Gastrocnemius medialis (tissue), 4 donors: ENCODE results near the gene TFEB. TPM values are rescaled to one million over a fixed set of nuclear protein-coding genes. Genes with fewer than 3 reads are reported as not detected.
A peak's percentile ranks its signal among the peaks of the same experiment; 100 is the strongest.

ENCODE experiments used
- ATAC-seq, 2 donors: fragments of 150-250 bp; one replicate each; pipeline ENCODE4 v1.9.1; 2016
- DNase-seq, 2 donors: peaks; one replicate each; pipeline ENCODE4 v3.0.0-alpha.2; 2019
- H3K27ac ChIP-seq, 4 donors: fragments of 200-600 bp; sonication (generic); 1 replicate in 1 of 4; 2 replicates in 3 of 4; pipeline ENCODE4 v1.5.1; 2016 to 2018; ENCODE audit warnings: mild to moderate bottlenecking in 2 of 4, moderate library complexity in 1 of 4
- H3K27me3 ChIP-seq, 3 donors: fragments of 200-600 bp; sonication (generic) in 2 of 3; 1 replicate in 1 of 3; 2 replicates in 2 of 3; pipeline versions ENCODE4 v1.5.1 to v1.6.0; 2016 to 2019; ENCODE audit warnings: mild to moderate bottlenecking in 1 of 3, moderate library complexity in 1 of 3
- H3K36me3 ChIP-seq, 2 donors: fragments of 200-600 bp; sonication (generic) in 1 of 2; one replicate each; pipeline ENCODE4 v1.5.1; 2017 to 2018
- H3K4me1 ChIP-seq, 2 donors: fragments of 200-600 bp; sonication (generic) in 1 of 2; one replicate each; pipeline ENCODE4 v1.5.1; 2016 to 2017; ENCODE audit warnings: mild to moderate bottlenecking in 2 of 2
- H3K4me3 ChIP-seq, 4 donors: fragments of 200-600 bp; sonication (generic) in 3 of 4; 1 replicate in 1 of 4; 2 replicates in 3 of 4; pipeline ENCODE4 v1.5.1; 2016 to 2019; ENCODE audit warnings: mild to moderate bottlenecking in 2 of 4
- H3K9me3 ChIP-seq, 3 donors: fragments of 200-600 bp; sonication (generic) in 2 of 3; 1 replicate in 1 of 3; 2 replicates in 2 of 3; pipeline ENCODE4 v1.5.1; 2016 to 2019
- POLR2A ChIP-seq, 2 donors: fragments of 450-650 bp; IDR thresholded peaks; one replicate each; pipeline ENCODE4 v1.6.1; 2017; ENCODE audit warnings: antibody characterized with exemption in 2 of 2, mild to moderate bottlenecking in 2 of 2, moderate library complexity in 2 of 2
- in situ Hi-C, 4 donors: fragments of 200-750 bp; cut with MboI; loops; one replicate each; pipeline versions ENCODE4 v1.15.0 to v1.8.0; 2017; ENCODE audit warnings: low sequenced_read_pairs in 4 of 4
- intact Hi-C: fragments of 100-400 bp; cut with DNase I; formaldehyde crosslinking; loops from one replicate; pipeline ENCODE4 v1.15.1; 2023; ENCODE audit warnings: low total_unique reads
- total RNA-seq, 4 donors: library from RNA; depleted of rRNA; stranded (reverse); fragments of >200 nt; gene quantifications; one replicate each; pipeline versions ENCODE4 v1.1.0 to v1.2.3, GENCODE V29; 2016
- TF ChIP-seq, protein P1 (sequence below), 5 experiments: fragments of 450-650 bp in 3 of 5; fragments of 200-600 bp in 2 of 5; sonication (generic) in 2 of 5; IDR thresholded peaks in 4 of 5; conservative IDR thresholded peaks in 1 of 5; 1 replicate in 4 of 5; 2 replicates in 1 of 5; pipeline ENCODE4 v1.5.1; 2016 to 2019; ENCODE audit warnings: antibody characterized with exemption in 5 of 5, mild to moderate bottlenecking in 3 of 5, moderate library complexity in 3 of 5

TFEB gene
- total RNA-seq, 4 donors from 2014 or later, result 82.8 to 121 (median 93.3) TPM

DNA sequence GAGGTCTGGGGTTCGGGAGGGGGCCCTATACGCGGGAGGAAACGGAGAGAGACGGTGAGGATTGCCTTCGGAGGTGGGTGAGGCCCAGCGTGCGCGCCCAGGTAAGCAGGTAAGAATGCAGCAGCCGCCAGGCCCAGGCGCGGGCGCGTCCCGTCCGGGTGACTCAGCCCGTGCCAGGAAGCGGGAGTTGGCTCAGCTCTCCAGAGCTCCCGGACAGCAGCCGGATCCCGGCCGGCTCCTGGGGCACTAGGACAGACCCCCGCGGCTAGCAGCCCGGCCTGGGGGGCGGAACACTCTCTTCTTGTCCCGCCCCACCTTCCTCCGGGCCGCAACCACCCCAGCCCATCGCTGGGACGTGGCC is 98.6 kb downstream of the TFEB start:
- Histone ChIP-seq H3K4me3 (peak overlapping the region in 2 of 4 donors; percentile 17 to 45), H3K4me1 (peaks cover 6 to 19% of the 10 kb centered on the region in 2 donors), H3K27me3 (peaks cover 30 to 47% (median 36%) of the 10 kb centered on the region in 3 donors), H3K9me3 (no peaks in the 10 kb centered on the region), H3K27ac (no peak overlapping the region), H3K36me3 (no peaks in the 10 kb centered on the region)
- in situ Hi-C loops, result no loop called here
- TF ChIP-seq POLR2A (IDR thresholded peaks at IDR 0.05), result no peak
- TF ChIP-seq, protein P1, sequence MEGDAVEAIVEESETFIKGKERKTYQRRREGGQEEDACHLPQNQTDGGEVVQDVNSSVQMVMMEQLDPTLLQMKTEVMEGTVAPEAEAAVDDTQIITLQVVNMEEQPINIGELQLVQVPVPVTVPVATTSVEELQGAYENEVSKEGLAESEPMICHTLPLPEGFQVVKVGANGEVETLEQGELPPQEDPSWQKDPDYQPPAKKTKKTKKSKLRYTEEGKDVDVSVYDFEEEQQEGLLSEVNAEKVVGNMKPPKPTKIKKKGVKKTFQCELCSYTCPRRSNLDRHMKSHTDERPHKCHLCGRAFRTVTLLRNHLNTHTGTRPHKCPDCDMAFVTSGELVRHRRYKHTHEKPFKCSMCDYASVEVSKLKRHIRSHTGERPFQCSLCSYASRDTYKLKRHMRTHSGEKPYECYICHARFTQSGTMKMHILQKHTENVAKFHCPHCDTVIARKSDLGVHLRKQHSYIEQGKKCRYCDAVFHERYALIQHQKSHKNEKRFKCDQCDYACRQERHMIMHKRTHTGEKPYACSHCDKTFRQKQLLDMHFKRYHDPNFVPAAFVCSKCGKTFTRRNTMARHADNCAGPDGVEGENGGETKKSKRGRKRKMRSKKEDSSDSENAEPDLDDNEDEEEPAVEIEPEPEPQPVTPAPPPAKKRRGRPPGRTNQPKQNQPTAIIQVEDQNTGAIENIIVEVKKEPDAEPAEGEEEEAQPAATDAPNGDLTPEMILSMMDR (IDR thresholded peaks at IDR 0.05 in 4 of 5, conservative IDR thresholded peaks at IDR 0.05 in 1 of 5), result no peak
- ATAC-seq (no peak), DNase-seq (no peak)
- intact Hi-C loops, result no loop called here

DNA sequence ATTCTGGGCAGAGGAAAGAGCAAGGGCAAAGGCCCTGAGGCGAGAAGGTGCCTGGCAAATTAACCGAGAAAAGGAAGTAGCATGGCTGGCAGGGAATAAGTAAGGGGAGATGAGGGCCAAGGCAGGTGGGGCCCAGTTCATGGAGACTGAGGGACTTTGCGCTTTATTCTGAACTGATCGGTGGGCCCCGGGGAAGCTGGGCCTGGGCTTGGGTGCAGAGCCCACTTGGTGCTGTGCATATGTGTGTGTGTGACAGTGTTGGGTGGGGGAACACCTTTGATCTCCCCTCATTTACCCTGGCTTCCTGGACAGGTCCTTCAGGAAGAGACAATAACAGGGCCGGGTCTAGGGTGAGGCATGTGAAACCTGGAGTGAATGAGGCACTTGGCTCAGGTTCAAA is 100.0 kb downstream of the TFEB start:
- Histone ChIP-seq H3K36me3 (no peaks in the 10 kb centered on the region), H3K27ac (no peak overlapping the region), H3K4me1 (peaks cover 6 to 19% of the 10 kb centered on the region in 2 donors), H3K9me3 (no peaks in the 10 kb centered on the region), H3K4me3 (no peak overlapping the region), H3K27me3 (peaks cover 30 to 43% (median 36%) of the 10 kb centered on the region in 3 donors)
- ATAC-seq (no peak), DNase-seq (no peak)
- in situ Hi-C loops, result no loop called here
- intact Hi-C loops, result no loop called here
- TF ChIP-seq, protein P1 (IDR thresholded peaks at IDR 0.05 in 4 of 5, conservative IDR thresholded peaks at IDR 0.05 in 1 of 5), result no peak
- no peak for TF ChIP-seq POLR2A (IDR thresholded peaks at IDR 0.05)

DNA sequence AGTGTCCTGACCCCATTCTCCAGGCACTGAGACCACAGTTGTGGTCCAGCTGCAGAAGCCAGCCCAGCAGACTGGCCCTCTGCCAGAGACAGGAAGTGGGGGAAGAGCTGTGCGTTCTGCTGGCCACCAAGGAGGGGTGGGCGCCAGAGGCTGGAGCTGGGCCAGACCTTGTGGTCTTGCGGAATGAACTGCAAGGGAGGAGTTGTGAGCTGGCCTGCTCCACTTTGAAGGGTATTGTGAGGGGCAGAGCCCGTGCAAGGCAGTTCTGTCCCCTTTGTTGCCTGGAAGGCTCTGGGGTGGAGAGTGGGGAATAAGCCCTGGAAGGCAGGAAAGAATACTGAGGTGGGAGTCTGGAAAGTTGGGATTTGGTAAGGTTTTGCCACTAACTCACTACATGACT is 100.8 kb downstream of the TFEB start:
- peaks cover 30 to 39% (median 32%) of the 10 kb centered on the region in 3 donors for H3K27me3 ChIP-seq
- H3K4me3 ChIP-seq, result no peak overlapping the region
- H3K27ac ChIP-seq, result no peak overlapping the region
- ATAC-seq (no peak), DNase-seq (no peak)
- peaks cover 6 to 19% of the 10 kb centered on the region in 2 donors for H3K4me1 ChIP-seq
- no peak for TF ChIP-seq POLR2A (IDR thresholded peaks at IDR 0.05)
- TF ChIP-seq, protein P1 (IDR thresholded peaks at IDR 0.05 in 4 of 5, conservative IDR thresholded peaks at IDR 0.05 in 1 of 5), result no peak
- no peaks in the 10 kb centered on the region for H3K9me3 ChIP-seq
- intact Hi-C loops, result no loop called here
- in situ Hi-C loops, result no loop called here
- H3K36me3 ChIP-seq, result no peaks in the 10 kb centered on the region

Other genes starting within 250 kb of the TFEB start
- 10 to 100 TPM in 1 of 4 donors, 1 to 10 TPM in 3; 3.4 to 11.4 (median 6.5) TPM for gene FOXP4, start 189.2 kb downstream of the TFEB start, total RNA-seq
- 1 to 10 TPM in 1 of 4 donors, under 1 TPM in 1, not detected in 2; 0.26 to 1.1 TPM for gene MDFI, start 97.1 kb downstream of the TFEB start, total RNA-seq
- gene PGC, start 11.8 kb upstream of the TFEB start, total RNA-seq, result not detected
- gene FRS3, start 44.3 kb upstream of the TFEB start, total RNA-seq, result 1 to 10 TPM; 2.9 to 6.9 (median 5.5) TPM
- 1 to 10 TPM in 3 of 4 donors, under 1 TPM in 1; 0.59 to 6.2 (median 1.8) TPM for gene PRICKLE4, start 45.2 kb upstream of the TFEB start, total RNA-seq
- gene TOMM6, start 52.1 kb upstream of the TFEB start, total RNA-seq, result 100 to 1,000 TPM; 152 to 186 (median 166) TPM
- gene USP49, start 159.8 kb upstream of the TFEB start, total RNA-seq, result 1 to 10 TPM in 2 of 4 donors, under 1 TPM in 2; 0.27 to 2.8 (median 1.1) TPM
- 10 to 100 TPM; 11.5 to 16.5 (median 12.1) TPM for gene MED20, start 185.5 kb upstream of the TFEB start, total RNA-seq
- gene BYSL, start 185.9 kb upstream of the TFEB start, total RNA-seq, result 10 to 100 TPM in 3 of 4 donors, 1 to 10 TPM in 1; 8.0 to 16.6 (median 12.9) TPM
- gene CCND3, start 206.2 kb upstream of the TFEB start, total RNA-seq, result 10 to 100 TPM; 28.9 to 48.7 (median 44.7) TPM